ENCODE results near the gene UGCG. TPM values are rescaled to one million over a fixed set of nuclear protein-coding genes. Genes with fewer than 3 reads are reported as not detected.
"Not testable (repeated sequence)": the region's sequence is repeated elsewhere in the genome, so short reads cannot be mapped to it uniquely, and the experiment has no call there.

The UGCG gene
- total RNA-seq, 1 donor from 2014 or later: 22.4 TPM

- intact Hi-C loops (cut with micrococcal nuclease): loop anchor here (2.0 to 5.0 kb wide), 2 partner anchors 15 to 42 kb away; no protein-coding TSS in a partner anchor
- H3K36me3 Mint-ChIP-seq (ENCODE audit: low read depth): no peaks in the 10 kb centered on the region
- H3K27ac Mint-ChIP-seq: no peak overlapping the region
- no peak overlapping the region for H3K4me3 Mint-ChIP-seq
- H3K4me1 Mint-ChIP-seq: peaks cover 14% of the 10 kb centered on the region
- no peak for DNase-seq
- no peaks in the 10 kb centered on the region for H3K9me3 Mint-ChIP-seq
- H3K27me3 Mint-ChIP-seq: peaks cover 32% of the 10 kb centered on the region
Observed at GRCh38 chr9:111959468-111960359, 63.1 kb downstream of the UGCG start.

DNA sequence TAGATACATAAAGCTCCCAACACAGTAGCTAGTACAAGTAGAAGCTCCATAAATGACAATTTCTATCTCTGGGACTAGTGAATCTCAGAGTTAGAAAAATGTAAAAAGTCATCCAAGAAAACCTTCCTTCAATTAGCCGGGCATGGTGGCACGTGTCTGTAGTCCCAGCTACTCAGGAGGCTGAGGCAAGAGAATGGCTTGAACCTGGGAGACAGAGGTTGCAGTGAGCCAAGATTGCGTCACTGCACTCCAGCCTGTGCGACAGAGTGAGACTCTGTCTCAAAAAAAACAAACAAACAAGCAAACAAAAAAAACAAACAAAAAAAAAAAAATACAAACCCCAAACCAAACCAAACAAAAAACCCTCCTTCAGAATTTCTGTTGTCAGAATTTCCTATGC lies 63.9 kb downstream of the UGCG start:
- peaks cover 27% of the 10 kb centered on the region for H3K27me3 Mint-ChIP-seq
- peaks cover 19% of the 10 kb centered on the region for H3K4me1 Mint-ChIP-seq
- intact Hi-C loops (cut with micrococcal nuclease); H3K27ac Mint-ChIP-seq; H3K9me3 Mint-ChIP-seq; H3K4me3 Mint-ChIP-seq; DNase-seq; H3K36me3 Mint-ChIP-seq (ENCODE audit: low read depth): not testable (repeated sequence)

DNA sequence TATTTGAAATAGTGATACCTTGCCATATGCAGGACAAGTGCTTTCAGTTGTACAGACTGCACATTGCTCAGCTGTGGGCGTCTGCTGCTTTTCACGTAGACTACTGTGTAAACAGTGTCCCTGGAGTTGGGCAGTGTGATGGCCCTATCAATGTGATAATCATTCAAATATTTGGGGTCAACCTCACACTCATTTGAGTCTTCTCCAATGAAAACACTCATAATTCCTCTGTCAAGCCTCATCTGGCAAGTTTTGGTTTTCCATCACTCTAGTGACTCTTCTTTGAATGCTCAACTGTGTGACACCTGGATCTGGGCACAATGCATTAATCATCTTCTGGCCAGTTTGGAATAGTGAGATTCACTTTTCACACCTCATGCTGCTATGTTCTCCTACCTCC lies 64.4 kb downstream of the UGCG start:
- H3K27ac Mint-ChIP-seq: no peak overlapping the region
- H3K36me3 Mint-ChIP-seq (ENCODE audit: low read depth): no peaks in the 10 kb centered on the region
- peaks cover 21% of the 10 kb centered on the region for H3K4me1 Mint-ChIP-seq
- H3K4me3 Mint-ChIP-seq: no peak overlapping the region
- H3K27me3 Mint-ChIP-seq: peaks cover 24% of the 10 kb centered on the region
- no peaks in the 10 kb centered on the region for H3K9me3 Mint-ChIP-seq
- intact Hi-C loops (cut with micrococcal nuclease): no loop called here
- DNase-seq: no peak

GRCh38 chr9:111961575-111961974 lies 65.0 kb downstream of the UGCG start:
- Mint-ChIP-seq H3K4me1 (peaks cover 21% of the 10 kb centered on the region), H3K4me3 (no peak overlapping the region), H3K27me3 (peaks cover 24% of the 10 kb centered on the region), H3K9me3 (no peaks in the 10 kb centered on the region), H3K27ac (no peak overlapping the region), H3K36me3 (ENCODE audit: low read depth) (no peaks in the 10 kb centered on the region)
- intact Hi-C loops (cut with micrococcal nuclease): no loop called here
- no peak for DNase-seq

DNA sequence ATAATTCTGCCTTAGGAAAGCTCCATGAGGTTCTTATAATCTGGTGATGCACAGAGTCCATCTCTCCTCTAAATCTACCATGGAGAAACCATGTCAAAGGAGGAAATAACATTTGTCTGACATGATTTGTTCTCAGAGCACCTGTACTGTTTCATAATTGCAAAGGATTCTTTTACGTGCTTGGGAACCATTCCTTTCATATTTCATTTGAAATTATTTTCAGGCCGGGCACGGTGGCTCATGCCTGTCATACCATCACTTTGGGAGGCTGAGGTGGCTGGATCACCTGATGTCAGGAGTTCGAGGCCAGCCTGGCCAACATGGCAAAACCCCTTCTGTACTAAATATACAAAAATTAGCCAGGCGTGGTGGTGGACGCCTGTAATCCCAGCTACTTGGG lies 65.4 kb downstream of the UGCG start:
- H3K27ac Mint-ChIP-seq: no peak overlapping the region
- H3K9me3 Mint-ChIP-seq: no peaks in the 10 kb centered on the region
- H3K4me3 Mint-ChIP-seq: no peak overlapping the region
- peaks cover 24% of the 10 kb centered on the region for H3K27me3 Mint-ChIP-seq
- intact Hi-C loops (cut with micrococcal nuclease): no loop called here
- no peaks in the 10 kb centered on the region for H3K36me3 Mint-ChIP-seq (ENCODE audit: low read depth)
- H3K4me1 Mint-ChIP-seq: peaks cover 21% of the 10 kb centered on the region
- DNase-seq: no peak

- Mint-ChIP-seq H3K27ac (no peak overlapping the region), H3K4me1 (peaks cover 10% of the 10 kb centered on the region), H3K4me3 (no peak overlapping the region), H3K36me3 (ENCODE audit: low read depth) (no peaks in the 10 kb centered on the region), H3K27me3 (peaks cover 21% of the 10 kb centered on the region), H3K9me3 (no peaks in the 10 kb centered on the region)
- DNase-seq: no peak
- intact Hi-C loops (cut with micrococcal nuclease): loop anchor here (2.0 kb wide), 2 partner anchors 31 to 41 kb away; no protein-coding TSS in a partner anchor
Observed at GRCh38 chr9:111963995-111964394, 67.4 kb downstream of the UGCG start.

DNA sequence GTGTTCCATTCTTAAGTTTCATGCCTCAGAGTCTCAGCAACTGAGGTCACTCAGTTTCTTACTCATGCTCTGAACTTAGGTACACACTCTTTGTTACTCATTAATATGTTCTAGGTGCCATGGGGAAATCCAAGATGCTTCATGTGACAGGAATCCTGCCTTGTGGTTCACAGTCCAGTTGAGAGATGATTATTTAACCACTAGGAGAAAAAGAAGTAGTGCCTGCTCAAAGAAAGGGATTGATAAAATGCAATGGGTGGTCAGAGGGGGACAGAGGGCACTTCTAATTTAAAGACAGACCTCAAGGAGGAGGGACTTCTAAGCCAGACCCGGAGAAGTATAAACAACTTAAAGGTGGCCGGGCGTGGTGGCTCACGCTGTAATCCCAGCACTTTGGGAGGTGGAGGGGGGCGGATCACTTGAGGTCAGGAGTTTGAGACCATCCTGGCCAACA lies 69.0 kb downstream of the UGCG start:
- intact Hi-C loops (cut with micrococcal nuclease): loop anchor here (1.0 to 2.0 kb wide), 3 partner anchors 29 to 72 kb away; no protein-coding TSS in a partner anchor
- Mint-ChIP-seq H3K4me1 (peaks cover 7% of the 10 kb centered on the region), H3K36me3 (ENCODE audit: low read depth) (no peaks in the 10 kb centered on the region), H3K27ac (peak overlapping the region; percentile 8), H3K9me3 (no peaks in the 10 kb centered on the region), H3K27me3 (peaks cover 11% of the 10 kb centered on the region), H3K4me3 (no peak overlapping the region)
- no peak for DNase-seq

GRCh38 chr9:111966124-111966723 lies 69.6 kb downstream of the UGCG start:
- DNase-seq: no peak
- H3K4me3 Mint-ChIP-seq: no peak overlapping the region
- H3K36me3 Mint-ChIP-seq (ENCODE audit: low read depth): no peaks in the 10 kb centered on the region
- H3K4me1 Mint-ChIP-seq: peaks cover 7% of the 10 kb centered on the region
- peaks cover 8% of the 10 kb centered on the region for H3K27me3 Mint-ChIP-seq
- no peak overlapping the region for H3K27ac Mint-ChIP-seq
- no peaks in the 10 kb centered on the region for H3K9me3 Mint-ChIP-seq
- intact Hi-C loops (cut with micrococcal nuclease): no loop called here

GRCh38 chr9:111966861-111967291 lies 70.3 kb downstream of the UGCG start:
- Mint-ChIP-seq H3K27me3 (peaks cover 8% of the 10 kb centered on the region), H3K4me3 (no peak overlapping the region), H3K36me3 (ENCODE audit: low read depth) (no peaks in the 10 kb centered on the region), H3K9me3 (no peaks in the 10 kb centered on the region), H3K27ac (no peak overlapping the region), H3K4me1 (peaks cover 7% of the 10 kb centered on the region)
- intact Hi-C loops (cut with micrococcal nuclease): no loop called here
- DNase-seq: no peak

DNA sequence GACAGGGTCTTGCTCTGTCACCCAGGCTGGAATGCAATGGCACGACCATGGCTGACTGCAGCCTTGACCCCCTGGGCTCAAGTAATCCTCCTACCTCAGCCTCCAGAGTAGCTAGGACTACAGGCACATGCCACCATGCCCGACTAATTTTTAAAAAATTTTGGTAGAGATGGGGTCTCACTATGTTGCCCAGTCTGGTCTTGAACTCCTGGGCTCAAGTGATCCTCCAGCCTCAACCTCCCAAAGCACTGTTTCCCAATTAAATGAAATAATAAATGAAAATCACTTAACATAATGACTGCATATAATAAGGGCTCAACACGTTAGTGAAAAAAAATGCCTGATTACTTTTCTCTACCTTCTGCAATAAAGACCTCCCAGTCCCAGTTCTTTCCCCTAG lies 71.0 kb downstream of the UGCG start:
- intact Hi-C loops (cut with micrococcal nuclease): no loop called here
- Mint-ChIP-seq H3K9me3 (no peaks in the 10 kb centered on the region), H3K27me3 (peaks cover 8% of the 10 kb centered on the region), H3K4me1 (peaks cover 7% of the 10 kb centered on the region), H3K4me3 (no peak overlapping the region), H3K27ac (no peak overlapping the region), H3K36me3 (ENCODE audit: low read depth) (no peaks in the 10 kb centered on the region)
- no peak for DNase-seq

GRCh38 chr9:111969061-111969460 lies 72.4 kb downstream of the UGCG start:
- intact Hi-C loops (cut with micrococcal nuclease): no loop called here
- peaks cover 1% of the 10 kb centered on the region for H3K27me3 Mint-ChIP-seq
- H3K36me3 Mint-ChIP-seq (ENCODE audit: low read depth): no peaks in the 10 kb centered on the region
- no peak overlapping the region for H3K27ac Mint-ChIP-seq
- no peak overlapping the region for H3K4me3 Mint-ChIP-seq
- no peak for DNase-seq
- H3K4me1 Mint-ChIP-seq: peaks cover 7% of the 10 kb centered on the region
- no peaks in the 10 kb centered on the region for H3K9me3 Mint-ChIP-seq

DNA sequence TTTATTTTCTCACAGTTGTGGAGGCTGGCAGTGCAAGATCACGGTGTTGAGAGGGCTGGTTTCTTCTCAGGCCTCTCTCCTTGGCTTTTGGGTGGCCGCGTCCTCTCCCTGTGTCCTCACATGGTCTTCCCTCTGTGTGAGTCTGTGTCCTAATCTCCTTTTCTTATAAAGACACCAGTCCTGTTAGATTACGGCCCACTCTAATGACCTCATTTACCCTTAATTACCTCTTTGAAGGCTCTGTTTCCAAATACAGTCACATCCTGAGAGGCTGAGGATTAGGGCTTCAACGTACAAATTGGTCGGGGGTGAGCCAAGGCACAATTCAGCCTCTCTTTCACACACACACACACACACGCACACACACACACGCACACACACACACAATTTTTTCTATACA lies 73.0 kb downstream of the UGCG start:
- Mint-ChIP-seq H3K4me1 (peaks cover 7% of the 10 kb centered on the region), H3K27ac (no peak overlapping the region), H3K27me3 (peaks cover 3% of the 10 kb centered on the region), H3K9me3 (no peaks in the 10 kb centered on the region), H3K4me3 (no peak overlapping the region), H3K36me3 (ENCODE audit: low read depth) (no peaks in the 10 kb centered on the region)
- no peak for DNase-seq
- intact Hi-C loops (cut with micrococcal nuclease): no loop called here

DNA sequence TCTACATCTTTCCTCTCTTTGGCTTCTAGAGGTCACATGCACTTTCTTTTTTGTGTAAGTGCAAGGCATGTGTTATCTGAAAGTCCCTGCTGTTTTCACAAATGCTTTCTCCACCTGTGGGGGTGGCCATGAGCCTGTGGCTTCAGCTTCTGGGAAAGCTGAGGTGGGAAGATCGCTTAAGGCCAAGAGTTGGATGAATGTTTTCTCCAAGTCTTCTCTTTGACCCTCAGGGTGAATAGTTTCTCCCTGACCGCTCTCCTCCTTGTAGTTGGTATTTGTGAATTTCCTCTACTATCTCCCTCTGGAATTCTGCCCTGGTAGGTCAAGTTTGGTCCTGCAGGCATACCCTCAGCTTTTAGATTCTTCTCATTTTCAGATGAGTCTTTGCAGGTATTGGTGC lies 74.2 kb downstream of the UGCG start:
- no peaks in the 10 kb centered on the region for H3K36me3 Mint-ChIP-seq (ENCODE audit: low read depth)
- no peaks in the 10 kb centered on the region for H3K9me3 Mint-ChIP-seq
- no peak overlapping the region for H3K27ac Mint-ChIP-seq
- no peaks in the 10 kb centered on the region for H3K4me1 Mint-ChIP-seq
- peaks cover 6% of the 10 kb centered on the region for H3K27me3 Mint-ChIP-seq
- intact Hi-C loops (cut with micrococcal nuclease): no loop called here
- DNase-seq: no peak
- H3K4me3 Mint-ChIP-seq: no peak overlapping the region

DNA sequence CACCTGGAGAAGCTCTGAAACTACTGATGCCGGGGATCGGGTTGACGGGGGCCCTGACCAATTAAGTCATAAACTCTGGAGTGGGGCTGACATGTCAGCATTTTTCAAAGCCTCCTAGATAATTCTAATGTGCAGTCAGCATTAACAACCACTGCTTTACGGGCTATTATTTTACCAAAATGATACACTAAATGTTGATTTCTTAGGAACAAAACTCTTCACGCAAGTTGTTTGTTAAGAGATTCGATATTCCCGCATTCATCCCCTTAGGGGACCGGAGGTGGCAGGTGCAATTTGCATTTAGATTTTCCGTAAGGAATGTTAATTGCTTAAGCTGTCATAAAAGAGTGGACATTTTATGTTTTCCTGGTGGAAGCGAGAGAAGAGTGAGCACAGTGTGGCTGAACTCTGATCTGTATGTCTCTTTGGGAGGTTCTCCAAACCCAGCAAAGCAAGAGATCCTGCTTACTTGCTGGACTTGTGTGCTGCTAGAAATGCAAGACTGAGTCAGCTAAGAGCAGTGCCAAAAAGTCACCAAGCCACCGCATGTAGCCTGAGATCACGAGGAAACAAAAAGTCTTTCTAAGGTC lies 77.6 kb downstream of the UGCG start:
- no peaks in the 10 kb centered on the region for H3K36me3 Mint-ChIP-seq (ENCODE audit: low read depth)
- DNase-seq: no peak
- no peaks in the 10 kb centered on the region for H3K4me1 Mint-ChIP-seq
- H3K4me3 Mint-ChIP-seq: no peak overlapping the region
- peaks cover 7% of the 10 kb centered on the region for H3K27me3 Mint-ChIP-seq
- intact Hi-C loops (cut with micrococcal nuclease): no loop called here
- H3K27ac Mint-ChIP-seq: no peak overlapping the region
- H3K9me3 Mint-ChIP-seq: no peaks in the 10 kb centered on the region

Data from activated CD4-positive, alpha-beta T cell treated with anti-CD3 and anti-CD28 coated beads, Interleukin-2, amount 10 ng/mL, durations not matched to agents 24 days and 14 days (primary cell).